ENCODE results near the gene COG1. TPM values are rescaled to one million over a fixed set of nuclear protein-coding genes. Genes with fewer than 3 reads are reported as not detected.

Gene COG1
- total RNA-seq, 1 donor from 2014 or later: 45.1 TPM

DNA sequence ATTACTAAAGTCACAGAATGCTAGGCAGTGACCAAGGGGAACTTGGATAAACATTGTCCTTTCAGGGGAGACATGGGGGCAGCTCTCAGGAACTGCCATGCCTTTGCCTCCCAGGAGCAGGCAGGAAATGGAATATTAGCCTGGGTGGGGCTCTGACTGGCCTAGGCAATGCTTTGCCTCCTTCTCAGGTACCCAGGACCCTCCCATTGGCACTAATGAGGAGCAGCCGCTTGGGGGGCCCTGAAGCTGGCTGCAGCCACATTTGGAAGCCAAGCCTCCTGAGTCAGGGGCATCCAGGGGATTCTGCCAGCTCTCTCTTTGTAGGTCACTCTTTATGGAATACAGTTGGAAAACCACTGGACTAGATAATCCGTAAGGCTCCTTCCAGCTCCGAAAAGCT is 63.4 kb downstream of the COG1 start:
- Mint-ChIP-seq H3K36me3 (ENCODE audit: low read depth) (no peaks in the 10 kb centered on the region), H3K27me3 (ENCODE audit: low read depth) (no peaks in the 10 kb centered on the region), H3K27ac (ENCODE audit: unreplicated experiment) (no peak overlapping the region), H3K4me3 (ENCODE audit: unreplicated experiment) (no peak overlapping the region), H3K4me1 (ENCODE audit: low read depth) (peaks cover 3% of the 10 kb centered on the region), H3K9me3 (ENCODE audit: low read depth) (no peaks in the 10 kb centered on the region)
- TF ChIP-seq, protein P1, sequence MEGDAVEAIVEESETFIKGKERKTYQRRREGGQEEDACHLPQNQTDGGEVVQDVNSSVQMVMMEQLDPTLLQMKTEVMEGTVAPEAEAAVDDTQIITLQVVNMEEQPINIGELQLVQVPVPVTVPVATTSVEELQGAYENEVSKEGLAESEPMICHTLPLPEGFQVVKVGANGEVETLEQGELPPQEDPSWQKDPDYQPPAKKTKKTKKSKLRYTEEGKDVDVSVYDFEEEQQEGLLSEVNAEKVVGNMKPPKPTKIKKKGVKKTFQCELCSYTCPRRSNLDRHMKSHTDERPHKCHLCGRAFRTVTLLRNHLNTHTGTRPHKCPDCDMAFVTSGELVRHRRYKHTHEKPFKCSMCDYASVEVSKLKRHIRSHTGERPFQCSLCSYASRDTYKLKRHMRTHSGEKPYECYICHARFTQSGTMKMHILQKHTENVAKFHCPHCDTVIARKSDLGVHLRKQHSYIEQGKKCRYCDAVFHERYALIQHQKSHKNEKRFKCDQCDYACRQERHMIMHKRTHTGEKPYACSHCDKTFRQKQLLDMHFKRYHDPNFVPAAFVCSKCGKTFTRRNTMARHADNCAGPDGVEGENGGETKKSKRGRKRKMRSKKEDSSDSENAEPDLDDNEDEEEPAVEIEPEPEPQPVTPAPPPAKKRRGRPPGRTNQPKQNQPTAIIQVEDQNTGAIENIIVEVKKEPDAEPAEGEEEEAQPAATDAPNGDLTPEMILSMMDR (IDR thresholded peaks at IDR 0.05): no peak
- peak; percentile 22 for DNase-seq (ENCODE audit: low spot score)

DNA sequence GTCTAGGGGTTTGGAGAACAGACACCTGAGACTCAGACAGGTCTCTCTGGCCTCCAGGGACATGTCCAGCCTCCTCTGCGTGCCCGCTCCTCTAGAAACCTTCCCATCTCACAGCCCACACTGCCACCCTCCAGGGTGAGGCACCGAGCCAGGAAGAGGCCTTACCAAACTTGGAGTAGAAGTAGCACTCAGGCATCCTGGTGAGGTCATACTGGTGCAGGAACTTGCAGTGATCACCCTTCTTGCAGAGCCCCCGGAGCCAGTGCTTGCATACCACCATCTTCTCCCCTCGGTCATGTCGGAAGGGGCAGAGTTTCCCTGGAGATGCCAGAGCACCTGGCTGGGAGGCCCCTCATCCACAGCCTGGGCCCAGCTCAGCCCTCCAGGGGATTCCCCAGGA is 64.7 kb downstream of the COG1 start:
- peak; percentile 78 for DNase-seq (ENCODE audit: low spot score)
- H3K36me3 Mint-ChIP-seq (ENCODE audit: low read depth): no peaks in the 10 kb centered on the region
- no peaks in the 10 kb centered on the region for H3K9me3 Mint-ChIP-seq (ENCODE audit: low read depth)
- no peak overlapping the region for H3K27ac Mint-ChIP-seq (ENCODE audit: unreplicated experiment)
- H3K27me3 Mint-ChIP-seq (ENCODE audit: low read depth): no peaks in the 10 kb centered on the region
- no peak overlapping the region for H3K4me3 Mint-ChIP-seq (ENCODE audit: unreplicated experiment)
- H3K4me1 Mint-ChIP-seq (ENCODE audit: low read depth): peaks cover 6% of the 10 kb centered on the region
- TF ChIP-seq, protein P1 (IDR thresholded peaks at IDR 0.05): no peak

Other genes with a start within 250 kb of the COG1 start
- 25.3 to 32.8 TPM (median 28.0 TPM) in 3 replicates for gene SLC39A11, start 100.4 kb upstream of the COG1 start, total RNA-seq
- 0.82 to 1.5 TPM (median 1.5 TPM) in 3 replicates for gene SSTR2, start 28.0 kb upstream of the COG1 start, total RNA-seq
- not detected in 3 replicates for gene CPSF4L, start 68.8 kb downstream of the COG1 start, total RNA-seq
- 9.1 to 10.6 TPM (median 10.5 TPM) in 3 replicates for gene CDC42EP4, start 118.9 kb downstream of the COG1 start, total RNA-seq